Right kidney (tissue), 9 donors: Measurements from ENCODE around the gene BLTP3B.
"Not testable (repeated sequence)": the region's sequence is repeated elsewhere in the genome, so short reads cannot be mapped to it uniquely, and the experiment has no call there.

Experiments
- DNase-seq: peaks from one replicate; pipeline ENCODE4 v3.0.0-alpha.2; 2016
- long read RNA-seq, 8 donors: transcript quantifications; one replicate each; lab custom pipeline, GENCODE V29; 2026

Gene BLTP3B, protein sequence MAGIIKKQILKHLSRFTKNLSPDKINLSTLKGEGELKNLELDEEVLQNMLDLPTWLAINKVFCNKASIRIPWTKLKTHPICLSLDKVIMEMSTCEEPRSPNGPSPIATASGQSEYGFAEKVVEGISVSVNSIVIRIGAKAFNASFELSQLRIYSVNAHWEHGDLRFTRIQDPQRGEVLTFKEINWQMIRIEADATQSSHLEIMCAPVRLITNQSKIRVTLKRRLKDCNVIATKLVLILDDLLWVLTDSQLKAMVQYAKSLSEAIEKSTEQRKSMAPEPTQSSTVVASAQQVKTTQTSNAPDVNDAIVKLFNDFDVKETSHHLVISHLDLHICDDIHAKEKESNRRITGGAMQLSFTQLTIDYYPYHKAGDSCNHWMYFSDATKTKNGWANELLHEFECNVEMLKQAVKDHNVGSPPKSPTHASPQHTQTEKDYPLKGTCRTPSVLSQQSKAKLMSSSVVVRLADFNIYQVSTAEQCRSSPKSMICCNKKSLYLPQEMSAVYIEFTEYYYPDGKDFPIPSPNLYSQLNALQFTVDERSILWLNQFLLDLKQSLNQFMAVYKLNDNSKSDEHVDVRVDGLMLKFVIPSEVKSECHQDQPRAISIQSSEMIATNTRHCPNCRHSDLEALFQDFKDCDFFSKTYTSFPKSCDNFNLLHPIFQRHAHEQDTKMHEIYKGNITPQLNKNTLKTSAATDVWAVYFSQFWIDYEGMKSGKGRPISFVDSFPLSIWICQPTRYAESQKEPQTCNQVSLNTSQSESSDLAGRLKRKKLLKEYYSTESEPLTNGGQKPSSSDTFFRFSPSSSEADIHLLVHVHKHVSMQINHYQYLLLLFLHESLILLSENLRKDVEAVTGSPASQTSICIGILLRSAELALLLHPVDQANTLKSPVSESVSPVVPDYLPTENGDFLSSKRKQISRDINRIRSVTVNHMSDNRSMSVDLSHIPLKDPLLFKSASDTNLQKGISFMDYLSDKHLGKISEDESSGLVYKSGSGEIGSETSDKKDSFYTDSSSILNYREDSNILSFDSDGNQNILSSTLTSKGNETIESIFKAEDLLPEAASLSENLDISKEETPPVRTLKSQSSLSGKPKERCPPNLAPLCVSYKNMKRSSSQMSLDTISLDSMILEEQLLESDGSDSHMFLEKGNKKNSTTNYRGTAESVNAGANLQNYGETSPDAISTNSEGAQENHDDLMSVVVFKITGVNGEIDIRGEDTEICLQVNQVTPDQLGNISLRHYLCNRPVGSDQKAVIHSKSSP (N-terminal part only)
- long read RNA-seq, donor 1, full-length matches to known transcripts = 1 of 1 reads
- long read RNA-seq, donor 1, partial matches to known transcripts = 0 of 1 reads
- long read RNA-seq, donor 1, other reads (novel, unspliced or antisense) = 0 of 1 reads
- long read RNA-seq, donor 2, full-length matches to known transcripts = 1 of 1 reads
- long read RNA-seq, donor 2, partial matches to known transcripts = 0 of 1 reads
- long read RNA-seq, donor 2, other reads (novel, unspliced or antisense) = 0 of 1 reads
- long read RNA-seq, donor 3 = 0 reads
- long read RNA-seq, donor 4, full-length matches to known transcripts = 1 of 1 reads
- long read RNA-seq, donor 4, partial matches to known transcripts = 0 of 1 reads
- long read RNA-seq, donor 4, other reads (novel, unspliced or antisense) = 0 of 1 reads
- long read RNA-seq, donor 5 = 0 reads
- long read RNA-seq, donor 6 = 0 reads
- long read RNA-seq, donor 7 = 0 reads
- long read RNA-seq, donor 8 = 0 reads

DNA sequence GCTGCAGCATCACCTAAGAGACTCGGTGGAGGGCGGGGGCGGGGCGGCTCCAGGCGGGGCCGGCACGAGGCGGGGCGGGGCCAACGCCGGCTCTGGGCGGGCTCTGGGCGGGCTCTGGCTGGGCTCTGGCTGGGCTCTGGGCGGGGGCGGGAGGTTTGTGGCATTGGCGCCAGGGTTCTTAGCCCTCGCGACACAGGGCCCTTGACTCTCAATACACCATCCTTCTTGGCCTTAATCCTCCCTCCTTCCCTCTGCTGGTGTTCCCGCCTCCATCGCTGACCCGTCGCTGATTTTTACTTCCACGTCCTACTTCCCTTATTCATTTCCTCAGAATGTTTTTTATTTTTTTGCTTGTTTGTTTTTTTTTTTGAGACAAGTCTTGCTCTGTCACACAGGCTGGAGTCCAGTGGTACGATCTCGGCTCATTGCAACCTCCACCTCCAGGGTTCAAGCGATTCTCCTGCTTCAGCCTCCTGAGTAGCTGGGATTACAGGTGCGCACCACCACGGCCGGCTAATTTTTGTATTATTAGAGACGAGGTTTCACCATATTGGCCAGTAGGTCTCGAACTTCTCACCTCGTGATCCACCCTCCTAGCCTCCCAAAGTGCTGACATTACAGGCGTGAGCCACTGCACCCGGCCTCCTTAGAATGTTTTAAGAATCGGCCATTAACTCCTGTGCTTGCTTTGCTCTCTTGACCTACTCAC lies at the start of gene BLTP3B:
BLTP3B (minus strand) TSS at position 24 of the 709 bp plus-strand sequence. CDS start 239 bp downstream, outside the sequence.
- DNase-seq = peak; percentile 79

GRCh38 chr12:100189636-100190394 lies 47.1 kb upstream of the BLTP3B start:
- DNase-seq = no peak

GRCh38 chr12:100188888-100189635 lies 46.4 kb upstream of the BLTP3B start:
- DNase-seq = not testable (repeated sequence)

- no peak for DNase-seq
Observed at GRCh38 chr12:100187857-100188519, 45.3 kb upstream of the BLTP3B start.

DNA sequence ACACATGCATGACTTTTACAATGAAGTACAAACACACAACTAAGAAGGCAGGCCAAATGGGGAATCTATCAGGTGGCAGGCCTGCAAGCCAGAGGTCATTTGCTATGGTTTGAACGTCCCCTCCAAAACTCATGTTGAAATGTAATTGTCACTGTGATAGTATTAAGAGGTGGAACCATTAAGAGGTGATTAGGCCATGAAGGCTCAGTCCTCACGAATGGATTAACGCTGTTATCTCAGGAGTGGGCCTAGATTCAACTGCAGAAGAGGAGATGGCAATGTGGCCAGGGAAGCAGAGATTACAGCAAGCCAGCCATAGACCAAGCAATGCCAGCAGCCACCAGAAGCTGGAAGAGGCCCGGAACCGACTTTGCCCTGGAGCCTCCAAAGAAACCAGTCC lies 44.4 kb upstream of the BLTP3B start:
- no peak for DNase-seq

GRCh38 chr12:100186071-100186470 lies 43.4 kb upstream of the BLTP3B start:
- DNase-seq = no peak

DNA sequence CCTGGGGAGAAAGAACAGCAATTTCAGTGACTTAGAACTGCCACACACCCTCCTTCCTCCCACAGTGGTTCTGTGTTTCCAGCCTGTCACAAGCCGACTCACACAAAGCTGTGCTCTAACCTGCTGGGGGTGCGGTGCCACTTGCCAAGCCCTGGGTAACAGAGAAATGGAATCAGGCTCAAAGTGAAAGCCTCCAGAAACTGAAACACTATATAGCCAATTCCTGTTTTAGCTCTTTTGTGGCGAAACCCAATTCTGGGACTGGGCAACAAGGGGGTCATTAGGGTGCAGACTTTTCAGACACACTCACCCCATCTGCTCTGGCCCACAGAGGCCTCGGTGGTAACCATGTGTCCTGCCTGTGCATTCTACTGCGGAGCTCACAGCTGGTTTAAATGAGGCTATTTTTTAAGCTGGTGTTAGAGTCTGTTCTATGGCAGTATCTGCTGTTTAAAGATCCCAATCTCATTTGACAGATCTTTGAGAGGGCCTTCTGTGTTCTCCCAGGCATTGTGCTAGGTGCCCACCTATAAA lies 42.8 kb upstream of the BLTP3B start:
- DNase-seq = no peak

DNA sequence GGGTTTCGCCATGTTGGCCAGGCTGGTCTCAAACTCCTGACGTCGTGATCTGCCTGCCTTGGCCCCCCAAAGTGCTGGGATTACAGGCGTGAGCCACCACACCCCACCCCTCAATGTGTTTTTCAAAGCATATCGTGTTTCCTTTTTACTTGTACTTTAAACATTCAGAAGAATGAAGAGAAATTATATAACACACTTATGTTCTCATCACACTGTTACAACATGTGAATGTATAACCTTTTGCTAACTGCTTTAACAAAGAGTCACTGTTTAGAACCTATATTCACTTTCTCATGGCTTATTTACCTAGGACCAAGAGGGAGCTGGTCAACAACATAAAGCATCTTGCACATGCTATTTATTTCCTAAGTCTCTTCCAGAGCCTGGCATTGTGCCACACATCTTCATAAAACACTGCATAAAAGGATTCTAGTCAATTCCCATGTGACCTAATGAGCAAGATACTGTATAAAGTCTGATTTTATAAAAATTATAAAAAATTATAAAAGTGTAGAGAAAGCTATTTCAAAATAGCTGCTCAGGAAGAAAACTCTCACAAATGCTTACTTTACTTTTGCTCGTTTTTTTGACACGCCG lies 42.0 kb upstream of the BLTP3B start:
- no peak for DNase-seq

DNA sequence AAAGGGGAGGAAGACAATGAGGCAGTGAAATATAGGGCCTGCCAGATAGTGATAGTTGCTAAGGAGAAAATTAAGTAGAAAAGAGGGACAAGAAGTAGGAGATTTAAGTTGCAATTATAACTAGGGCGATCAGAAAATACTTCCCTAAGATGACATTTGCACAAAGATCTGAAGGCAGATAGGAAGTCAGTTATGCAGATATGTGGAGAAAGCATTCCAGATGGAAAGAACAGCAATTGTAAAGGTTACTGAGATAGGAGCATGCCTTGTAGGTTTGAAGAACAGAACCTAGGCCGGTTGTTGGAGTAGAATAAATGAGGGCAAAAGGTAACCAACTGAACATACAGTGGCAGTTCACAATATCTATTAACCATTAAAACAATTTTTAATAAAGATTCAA lies 36.6 kb upstream of the BLTP3B start:
- DNase-seq = no peak

DNA sequence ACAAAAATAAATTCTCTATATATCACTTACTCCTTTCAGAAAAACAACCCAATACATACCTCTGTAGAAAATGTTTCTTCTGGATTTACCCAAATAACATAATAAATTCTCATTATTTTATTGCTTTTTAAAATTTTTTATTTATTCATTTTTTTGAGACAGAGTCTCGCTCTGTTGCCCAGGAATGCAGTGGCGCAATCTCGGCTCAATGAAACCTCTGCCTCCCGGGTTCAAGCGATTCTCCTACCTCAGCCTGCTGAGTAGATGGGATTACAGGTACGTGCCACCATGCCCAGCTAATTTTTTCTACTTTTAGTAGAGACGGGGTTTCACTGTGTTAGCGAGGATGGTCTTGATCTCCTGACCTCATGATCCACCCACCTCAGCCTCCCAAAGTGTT lies 33.8 kb upstream of the BLTP3B start:
- not testable (repeated sequence) for DNase-seq

- DNase-seq = no peak
Observed at GRCh38 chr12:100174495-100174894, 31.8 kb upstream of the BLTP3B start.

DNA sequence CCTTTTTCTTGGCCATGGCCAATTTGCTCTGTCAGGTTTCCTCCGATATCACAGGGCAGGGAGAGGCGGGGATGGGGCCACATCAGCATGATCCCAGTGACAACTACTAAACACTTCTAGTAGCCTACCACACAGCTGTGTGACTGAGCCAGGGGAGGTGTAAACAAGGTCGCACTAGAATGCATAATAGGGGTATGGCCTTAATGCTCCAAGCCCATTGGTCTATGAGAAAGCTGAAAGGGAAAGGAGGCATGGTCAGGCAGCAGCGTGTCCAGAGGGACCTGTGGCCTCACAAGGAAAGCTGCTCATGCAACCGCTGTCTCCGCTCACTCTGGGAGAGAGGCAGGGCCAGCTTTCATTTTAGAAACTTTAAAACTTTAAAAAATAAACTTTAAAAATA lies 30.4 kb upstream of the BLTP3B start:
- no peak for DNase-seq

DNA sequence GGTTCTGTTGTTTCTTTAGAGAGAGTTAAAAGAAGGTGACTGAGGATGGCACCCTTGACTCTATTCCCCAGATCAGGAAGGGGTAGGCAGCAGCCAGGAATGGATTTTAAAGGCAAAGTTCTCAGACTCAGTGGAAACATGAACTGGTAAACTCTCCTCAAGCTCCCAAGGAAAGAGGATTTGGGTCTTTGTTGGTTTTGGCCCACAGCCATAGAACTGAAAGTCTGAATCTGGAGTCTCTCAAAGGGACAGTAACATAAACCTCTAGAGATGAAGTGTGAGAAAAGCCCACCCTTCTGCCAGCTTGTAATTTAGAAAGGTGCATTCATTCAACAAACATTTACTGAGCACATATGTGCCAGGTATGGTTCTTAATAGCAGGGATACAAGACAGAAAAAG lies 28.6 kb upstream of the BLTP3B start:
- DNase-seq = no peak

DNA sequence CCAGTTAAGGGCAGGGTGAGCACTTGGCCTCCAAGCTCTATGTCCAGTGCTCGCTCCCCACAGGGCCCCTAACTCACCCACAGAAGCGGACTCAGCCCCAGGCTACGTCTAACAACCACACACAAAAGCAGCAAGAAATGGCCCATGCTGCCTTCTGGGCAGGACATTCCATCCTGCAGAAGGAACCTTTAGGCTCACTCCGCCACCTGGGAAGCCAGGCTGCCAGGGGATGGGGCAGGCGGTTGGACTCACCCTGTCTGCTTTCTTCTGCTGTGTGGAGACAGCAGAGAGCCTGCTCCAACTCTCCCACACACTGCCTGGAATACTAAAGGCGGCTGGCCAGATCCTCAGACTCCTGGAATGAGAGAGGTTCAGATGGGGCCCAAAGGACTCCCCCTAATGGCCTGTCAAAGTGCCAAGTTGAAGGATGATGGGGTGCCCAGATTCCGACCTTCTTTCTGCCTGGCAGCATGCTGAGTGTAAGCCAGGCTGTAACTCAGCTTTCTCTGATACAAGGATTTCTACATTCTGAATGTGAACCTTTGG lies 27.7 kb upstream of the BLTP3B start:
- DNase-seq = no peak

DNA sequence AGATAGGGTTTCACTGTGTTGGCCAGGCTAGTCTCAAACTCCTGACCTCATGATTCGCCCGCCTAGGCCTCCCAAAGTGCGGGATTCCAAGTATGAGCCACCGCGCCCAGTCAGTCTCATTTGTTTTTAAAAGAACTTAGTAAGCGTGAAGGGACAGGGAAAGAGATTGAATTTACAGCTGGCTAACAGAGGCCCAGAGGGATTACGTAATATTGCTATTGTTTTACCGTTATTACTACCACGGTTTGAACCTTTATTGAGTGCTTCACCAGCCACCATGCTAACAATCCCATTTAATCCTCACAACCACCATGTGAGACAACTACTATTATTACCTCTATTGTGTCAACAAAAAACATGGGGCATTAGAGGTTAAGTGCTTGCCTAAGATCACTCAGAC lies 26.7 kb upstream of the BLTP3B start:
- no peak for DNase-seq

- no peak for DNase-seq
Observed at GRCh38 chr12:100168562-100168961, 25.9 kb upstream of the BLTP3B start.

DNA sequence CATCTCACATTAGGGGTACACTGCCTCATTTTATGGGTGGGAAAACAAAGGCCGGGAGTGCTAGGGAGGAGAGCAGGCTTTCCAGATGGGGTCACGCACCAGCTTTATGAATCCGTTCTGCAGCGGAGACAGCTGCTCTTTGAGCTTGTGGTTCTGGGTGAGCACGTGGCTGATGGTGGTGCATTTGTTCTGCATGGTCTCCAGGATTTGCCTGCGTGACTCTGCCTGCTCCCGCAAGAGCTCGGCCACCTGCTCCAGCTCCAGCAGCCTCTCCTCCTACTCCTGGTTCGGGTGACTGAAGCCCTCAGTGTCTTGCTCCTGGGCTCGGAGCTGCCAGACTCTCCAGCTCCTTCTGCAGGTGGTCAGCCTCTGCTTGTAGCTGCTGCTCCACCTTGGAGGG lies 23.6 kb upstream of the BLTP3B start:
- no peak for DNase-seq

GRCh38 chr12:100165356-100165755 lies 22.7 kb upstream of the BLTP3B start:
- no peak for DNase-seq
